Measurements from ENCODE around the gene ERCC6. TPM values are rescaled to one million over a fixed set of nuclear protein-coding genes. Genes with fewer than 3 reads are reported as not detected.

Gene ERCC6
- total and polyA plus RNA-seq, 4 donors = 2.8 to 27.2 (median 11.2) TPM

GRCh38 chr10:49558190-49558589 lies 19.3 kb upstream of the ERCC6 start:
- Histone ChIP-seq H3K36me3 (ENCODE audit: control insufficient read depth in 4 of 4, insufficient read depth in 4 of 4, low read length in 4 of 4) (no peaks in the 10 kb centered on the region), H3K4me3 (no peak overlapping the region), H3K27me3 (ENCODE audit: control insufficient read depth in 3 of 3, insufficient read depth in 3 of 3, low read length in 2 of 3) (peaks cover 0 to 8% (median 0%) of the 10 kb centered on the region in 3 donors), H3K9me3 (ENCODE audit: control insufficient read depth in 4 of 4, insufficient read depth in 3 of 4, low read length in 3 of 4) (peaks cover 0 to 12% (median 3%) of the 10 kb centered on the region in 4 donors), H3K27ac (ENCODE audit: low read depth in 1 of 2, low read length in 1 of 2) (no peak overlapping the region), H3K9ac (ENCODE audit: insufficient read depth in 1 of 2, low read length in 2 of 2) (no peak overlapping the region), H3K4me1 (ENCODE audit: control insufficient read depth in 5 of 5, insufficient read depth in 5 of 5, low read length in 5 of 5) (no peaks in the 10 kb centered on the region)
- DNase-seq (no peak), ATAC-seq (ENCODE audit: insufficient read depth, low FRiP score) (no peak)
- 74 to 83% methylated on average over 5 of the region's 5 CpGs for WGBS, 2 donors
- no peak for TF ChIP-seq CTCF (IDR thresholded peaks at IDR 0.05; ENCODE audit: control extremely low read depth, extremely low read depth)

GRCh38 chr10:49557681-49558080 lies 18.8 kb upstream of the ERCC6 start:
- DNase-seq = no peak
- Histone ChIP-seq H3K27ac (ENCODE audit: low read depth in 1 of 2, low read length in 1 of 2) (no peak overlapping the region), H3K27me3 (ENCODE audit: control insufficient read depth in 3 of 3, insufficient read depth in 3 of 3, low read length in 2 of 3) (peaks cover 0 to 8% (median 0%) of the 10 kb centered on the region in 3 donors), H3K36me3 (ENCODE audit: control insufficient read depth in 4 of 4, insufficient read depth in 4 of 4, low read length in 4 of 4) (no peaks in the 10 kb centered on the region), H3K4me1 (ENCODE audit: control insufficient read depth in 5 of 5, insufficient read depth in 5 of 5, low read length in 5 of 5) (no peaks in the 10 kb centered on the region), H3K4me3 (no peak overlapping the region), H3K9ac (ENCODE audit: insufficient read depth in 1 of 2, low read length in 2 of 2) (no peak overlapping the region), H3K9me3 (ENCODE audit: control insufficient read depth in 4 of 4, insufficient read depth in 3 of 4, low read length in 3 of 4) (peaks cover 0 to 12% (median 3%) of the 10 kb centered on the region in 4 donors)
- ATAC-seq (ENCODE audit: insufficient read depth, low FRiP score) = no peak
- 89 to 93% methylated on average over 2 of the region's 2 CpGs for WGBS, 2 donors
- TF ChIP-seq CTCF (IDR thresholded peaks at IDR 0.05; ENCODE audit: control extremely low read depth, extremely low read depth) = no peak

- no peak for DNase-seq
Observed at GRCh38 chr10:49556723-49557122, 17.8 kb upstream of the ERCC6 start.

More at GRCh38 chr10:49556723-49557122, 17.8 kb upstream of the ERCC6 start:
- Histone ChIP-seq H3K9ac (ENCODE audit: insufficient read depth in 1 of 2, low read length in 2 of 2) (no peak overlapping the region), H3K27ac (ENCODE audit: low read depth in 1 of 2, low read length in 1 of 2) (no peak overlapping the region), H3K4me3 (no peak overlapping the region), H3K9me3 (ENCODE audit: control insufficient read depth in 4 of 4, insufficient read depth in 3 of 4, low read length in 3 of 4) (peaks cover 0 to 12% (median 3%) of the 10 kb centered on the region in 4 donors), H3K4me1 (ENCODE audit: control insufficient read depth in 5 of 5, insufficient read depth in 5 of 5, low read length in 5 of 5) (no peaks in the 10 kb centered on the region), H3K36me3 (ENCODE audit: control insufficient read depth in 4 of 4, insufficient read depth in 4 of 4, low read length in 4 of 4) (no peaks in the 10 kb centered on the region), H3K27me3 (ENCODE audit: control insufficient read depth in 3 of 3, insufficient read depth in 3 of 3, low read length in 2 of 3) (peaks cover 0 to 8% (median 0%) of the 10 kb centered on the region in 3 donors)
- no peak for ATAC-seq (ENCODE audit: insufficient read depth, low FRiP score)
- WGBS, 2 donors = 88 to 96% methylated on average over 1 of the region's 1 CpG
- TF ChIP-seq CTCF (IDR thresholded peaks at IDR 0.05; ENCODE audit: control extremely low read depth, extremely low read depth) = no peak

Measured in lung (tissue), 12 donors.